Ectodermal cell (in vitro differentiated cells): ENCODE data around the gene VWF. TPM values are rescaled to one million over a fixed set of nuclear protein-coding genes. Genes with fewer than 3 reads are reported as not detected.

Source experiments
- H3K27ac ChIP-seq: 2 replicates; pipeline ENCODE4 v1.7.0; 2013; ENCODE audit warnings: mild to moderate bottlenecking, low read depth, low read length; ENCODE audit not compliant: insufficient read depth, poor library complexity, severe bottlenecking
- H3K27me3 ChIP-seq: 2 replicates; pipeline ENCODE4 v1.7.0; 2013; ENCODE audit warnings: mild to moderate bottlenecking, low read length; ENCODE audit not compliant: insufficient read depth, control insufficient read depth, poor library complexity, severe bottlenecking
- H3K36me3 ChIP-seq: one replicate; pipeline ENCODE4 v1.7.0; 2013; ENCODE audit warnings: low read length; ENCODE audit not compliant: control insufficient read depth, insufficient read depth
- H3K4me1 ChIP-seq: one replicate; pipeline ENCODE4 v1.7.0; 2013; ENCODE audit warnings: low read length; ENCODE audit not compliant: control insufficient read depth, insufficient read depth
- H3K4me3 ChIP-seq: 2 replicates; pipeline ENCODE4 v1.7.0; 2013; ENCODE audit warnings: low read depth, low read length, control low read depth; ENCODE audit not compliant: insufficient read depth
- H3K9me3 ChIP-seq: 2 replicates; pipeline ENCODE4 v1.7.0; 2013; ENCODE audit warnings: mild to moderate bottlenecking, low read length, moderate library complexity; ENCODE audit not compliant: control insufficient read depth
- WGBS, 2 experiments: methylation state at CpG; one replicate each; pipeline ENCODE4 v1.1.7; 2013; ENCODE audit warnings: missing lambda C conversion rate in 2 of 2; 5-methylcytosine and 5-hydroxymethylcytosine counted together
- polyA plus RNA-seq, 4 experiments: library from polyadenylated mRNA; stranded (reverse); fragments of 50-300 nt; gene quantifications; one replicate each; pipeline ENCODE4 v1.2.3, GENCODE V29; 2013

Gene VWF
- 7.9 TPM for polyA plus RNA-seq (2013, experiment 1 of 4)
- 8.8 TPM for polyA plus RNA-seq (2013, experiment 2 of 4)
- polyA plus RNA-seq (2013, experiment 3 of 4) = 5.8 TPM
- polyA plus RNA-seq (2013, experiment 4 of 4) = 6.1 TPM

DNA sequence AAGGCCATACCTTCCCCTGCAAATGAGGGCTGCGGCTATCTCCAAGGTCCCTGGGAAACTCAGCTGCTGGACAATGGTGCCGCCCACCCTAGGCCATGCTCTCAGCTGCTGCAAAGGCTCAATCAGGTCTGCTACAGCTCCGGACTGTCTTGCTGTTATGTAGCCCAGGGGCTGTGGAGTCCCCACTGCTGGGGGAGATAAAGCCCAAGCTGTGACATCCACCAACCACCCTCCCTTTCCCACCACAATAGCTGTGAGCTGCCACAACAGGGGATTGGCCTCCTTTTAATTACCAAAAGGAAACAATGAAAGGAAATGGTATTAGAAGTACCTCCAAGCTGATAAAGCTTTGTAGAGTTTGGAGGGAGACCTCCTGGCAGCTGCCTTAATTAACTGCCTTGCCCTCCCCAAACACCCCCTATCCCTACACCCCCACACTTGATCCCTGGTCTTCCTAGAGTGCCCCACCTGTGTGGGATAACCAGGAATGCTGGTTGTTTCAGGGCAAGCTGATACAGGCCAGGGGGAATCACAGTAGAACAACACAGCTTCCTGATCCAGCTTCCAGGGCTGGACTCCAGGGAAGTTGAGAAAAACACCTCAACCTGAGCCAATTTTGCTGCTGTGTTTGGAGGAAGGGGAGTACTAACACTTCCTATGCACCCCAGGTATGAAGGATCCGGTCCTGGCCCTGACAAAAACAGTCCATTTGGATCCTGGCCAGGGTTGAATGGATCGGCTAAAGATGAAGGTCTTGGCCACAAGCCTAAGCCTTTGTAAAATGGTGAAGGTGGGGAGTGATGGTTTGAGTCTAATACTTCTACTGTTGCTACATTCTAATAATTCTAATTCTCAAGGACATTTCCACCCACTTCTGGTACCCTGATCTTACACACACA, at the start of gene VWF:
TSS of gene VWF (minus strand) at position 260 of the 899 bp plus-strand sequence. CDS start 1,474 bp downstream, outside the sequence.
- H3K4me3 ChIP-seq = no peak within 1 kb of the TSS
- no peaks in the 10 kb centered on the region for H3K9me3 ChIP-seq
- WGBS, 2 experiments = 61 to 67% methylated on average over 5 of the region's 5 CpGs
- H3K4me1 ChIP-seq = peaks cover 7% of the 10 kb centered on the region
- no peaks in the 10 kb centered on the region for H3K36me3 ChIP-seq
- H3K27me3 ChIP-seq = no peaks in the 10 kb centered on the region
- H3K27ac ChIP-seq = peak within 1 kb of the TSS; percentile 30

DNA sequence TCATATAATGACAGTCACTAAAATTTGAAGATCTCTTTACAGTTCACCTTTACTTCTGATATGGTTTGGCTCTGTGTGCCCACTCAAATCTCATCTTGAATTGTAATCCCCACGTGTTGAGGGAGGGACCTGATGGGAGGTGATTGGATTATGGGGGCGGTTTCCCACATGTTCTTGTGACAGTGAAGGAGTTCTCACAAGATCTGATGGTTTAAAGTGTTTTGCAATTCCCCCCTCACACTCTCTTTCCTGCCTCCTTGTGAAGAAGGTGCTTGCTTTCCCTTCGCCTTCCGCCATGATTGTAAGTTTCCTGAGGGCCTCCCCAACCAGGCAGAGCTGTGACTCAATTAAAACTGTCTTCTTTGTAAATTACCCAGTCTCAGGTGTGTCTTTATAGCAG, 48.4 kb upstream of the VWF start:
- H3K9me3 ChIP-seq = no peaks in the 10 kb centered on the region
- WGBS, 2 experiments = 92 to 94% methylated on average over 4 of the region's 4 CpGs
- no peaks in the 10 kb centered on the region for H3K4me1 ChIP-seq
- H3K27ac ChIP-seq = no peak overlapping the region
- H3K36me3 ChIP-seq = no peaks in the 10 kb centered on the region
- H3K27me3 ChIP-seq = no peaks in the 10 kb centered on the region
- H3K4me3 ChIP-seq = no peak overlapping the region

DNA sequence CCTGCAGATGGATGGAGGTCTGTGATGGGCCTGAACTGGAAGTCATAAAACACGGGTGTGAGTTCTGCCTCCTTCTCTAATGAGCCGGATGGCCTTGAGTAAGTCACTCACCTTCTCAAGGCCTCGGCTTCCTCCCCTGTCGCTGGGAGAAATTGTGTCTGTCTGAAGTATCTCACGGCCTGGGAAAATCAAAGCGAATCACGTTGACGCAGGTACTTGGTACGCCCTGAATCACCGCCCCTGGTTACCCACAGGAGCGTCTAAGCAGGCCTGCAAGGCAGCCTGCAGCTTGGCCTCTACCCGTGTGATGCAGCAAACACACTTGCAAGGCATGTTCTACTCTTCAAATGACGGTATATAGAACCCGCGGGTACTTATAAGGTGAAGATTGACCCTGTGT, 47.6 kb upstream of the VWF start:
- Histone ChIP-seq H3K9me3 (no peaks in the 10 kb centered on the region), H3K27ac (no peak overlapping the region), H3K4me3 (no peak overlapping the region), H3K27me3 (no peaks in the 10 kb centered on the region), H3K36me3 (no peaks in the 10 kb centered on the region), H3K4me1 (no peaks in the 10 kb centered on the region)
- 94% methylated on average over 15 of the region's 15 CpGs for WGBS, 2 experiments

DNA sequence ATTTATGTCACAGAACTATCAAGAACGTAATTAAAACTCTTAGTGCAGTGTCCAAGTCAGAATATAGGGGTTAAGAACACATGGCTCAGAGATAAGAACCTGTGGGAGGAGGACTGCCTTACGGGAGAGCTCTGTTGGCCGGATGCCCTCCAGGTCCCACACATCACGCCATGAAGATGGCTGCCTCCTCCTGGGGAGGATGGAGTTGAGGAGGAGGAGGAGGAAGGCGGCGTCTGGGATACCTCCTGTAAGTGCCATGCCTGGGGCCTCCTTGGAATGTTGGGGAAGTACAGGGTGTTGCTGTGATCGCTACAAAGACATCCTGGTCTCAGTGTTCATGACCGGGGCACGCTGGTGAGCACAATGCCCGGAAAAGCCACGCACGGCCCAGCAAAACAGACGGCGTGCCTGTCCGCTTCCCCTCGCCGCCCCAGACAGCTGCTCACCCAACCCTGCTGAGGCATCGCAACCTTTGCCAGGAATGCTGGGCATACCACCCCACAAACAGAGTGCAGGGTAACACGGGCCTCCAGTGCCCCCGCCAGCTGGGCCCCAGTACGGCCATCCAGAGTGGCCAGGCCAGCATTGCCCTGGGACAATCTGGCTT, 47.0 kb upstream of the VWF start:
- no peaks in the 10 kb centered on the region for H3K27me3 ChIP-seq
- WGBS, 2 experiments = 94 to 96% methylated on average over 21 of the region's 21 CpGs
- H3K27ac ChIP-seq = no peak overlapping the region
- no peaks in the 10 kb centered on the region for H3K9me3 ChIP-seq
- H3K4me1 ChIP-seq = no peaks in the 10 kb centered on the region
- no peaks in the 10 kb centered on the region for H3K36me3 ChIP-seq
- H3K4me3 ChIP-seq = no peak overlapping the region

DNA sequence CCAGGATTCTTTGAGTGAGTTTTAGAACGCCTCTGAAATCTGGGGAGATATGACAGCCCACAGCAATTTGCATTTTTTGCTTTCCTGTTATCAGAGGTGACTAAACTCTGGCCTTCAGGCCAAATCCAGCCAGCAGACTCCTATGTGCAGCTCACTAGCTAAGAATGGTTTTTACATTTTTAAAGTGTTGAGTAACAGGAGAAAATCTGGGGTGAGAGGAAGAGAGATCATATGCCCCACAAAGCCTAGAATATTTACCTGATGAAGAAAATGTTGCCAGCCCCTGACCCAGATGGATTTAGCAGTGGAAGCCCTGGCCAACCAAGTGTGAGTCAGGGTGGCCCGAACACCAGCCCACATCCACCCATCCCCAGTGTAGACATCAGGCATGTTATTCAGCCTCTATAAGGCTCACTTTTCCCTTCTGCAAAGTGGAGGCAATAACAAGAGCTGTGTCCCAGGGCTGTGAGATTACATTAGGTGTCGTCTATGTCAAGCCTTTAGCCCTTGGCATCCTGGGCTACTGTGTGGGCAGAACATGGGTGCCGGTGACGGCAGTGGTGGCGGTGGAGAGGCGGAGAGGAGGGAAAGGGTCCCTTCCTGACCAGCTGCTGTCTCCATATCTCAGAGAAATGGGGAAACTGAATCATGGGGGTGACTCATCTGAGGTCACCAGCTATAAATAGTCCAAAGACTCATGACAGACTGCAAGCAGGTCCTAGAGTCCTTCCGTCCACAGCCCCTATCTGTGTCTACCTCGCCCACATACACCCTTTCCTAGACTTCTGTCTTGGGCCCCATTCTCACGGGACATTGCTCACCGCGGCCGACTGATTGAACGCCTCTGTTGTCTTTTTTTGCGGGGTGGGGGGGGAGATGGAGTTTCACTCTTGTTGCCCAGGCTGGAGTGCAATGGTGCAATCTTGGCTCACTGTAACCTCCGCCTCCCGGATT, 43.1 kb upstream of the VWF start:
- no peak overlapping the region for H3K27ac ChIP-seq
- no peak overlapping the region for H3K4me3 ChIP-seq
- H3K36me3 ChIP-seq = no peaks in the 10 kb centered on the region
- WGBS, 2 experiments = 94 to 95% methylated on average over 17 of the region's 17 CpGs
- no peaks in the 10 kb centered on the region for H3K27me3 ChIP-seq
- H3K9me3 ChIP-seq = no peaks in the 10 kb centered on the region
- H3K4me1 ChIP-seq = no peaks in the 10 kb centered on the region

DNA sequence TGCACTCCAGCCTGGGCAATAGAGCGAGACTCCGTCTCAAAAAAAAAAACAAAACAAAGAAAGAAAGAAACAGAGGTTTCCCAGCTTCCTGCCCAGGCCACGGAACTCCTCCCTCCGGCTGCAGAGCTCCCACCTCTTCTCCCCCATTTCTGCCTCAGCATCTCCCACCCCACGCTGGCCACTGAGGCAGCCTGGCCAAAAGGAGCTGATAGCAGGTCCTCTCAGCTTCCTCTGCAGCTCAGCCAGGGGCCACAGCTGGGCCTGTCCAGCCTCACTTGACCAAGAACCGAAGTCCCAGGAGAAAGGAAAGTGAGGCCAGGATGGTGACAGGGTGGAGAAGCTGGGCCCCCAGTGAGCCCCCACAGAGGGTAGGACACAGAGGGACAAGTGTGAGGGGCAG, 42.3 kb upstream of the VWF start:
- Histone ChIP-seq H3K36me3 (no peaks in the 10 kb centered on the region), H3K27ac (no peak overlapping the region), H3K27me3 (no peaks in the 10 kb centered on the region), H3K4me1 (no peaks in the 10 kb centered on the region), H3K9me3 (no peaks in the 10 kb centered on the region), H3K4me3 (no peak overlapping the region)
- 92 to 93% methylated on average over 6 of the region's 6 CpGs for WGBS, 2 experiments

DNA sequence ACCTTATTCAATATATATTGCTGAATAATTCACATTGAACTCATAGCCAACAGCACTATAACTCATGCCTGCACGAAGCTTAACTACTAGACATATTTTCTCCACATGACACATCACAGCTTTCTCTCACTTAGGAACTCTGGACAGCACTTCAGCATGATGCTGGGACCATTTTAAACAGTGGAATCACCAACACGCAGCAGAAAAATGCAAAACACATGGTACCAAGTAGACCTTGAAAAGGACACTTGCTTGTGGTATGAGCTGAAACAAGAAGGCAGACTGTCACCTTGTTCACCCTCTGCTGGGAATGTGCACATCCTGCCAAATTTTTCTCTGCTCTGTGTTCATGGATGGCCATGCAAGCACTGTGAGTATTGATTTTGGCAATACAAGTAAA, 40.9 kb upstream of the VWF start:
- Histone ChIP-seq H3K27ac (no peak overlapping the region), H3K27me3 (no peaks in the 10 kb centered on the region)
- WGBS, 2 experiments = 92 to 95% methylated on average over 2 of the region's 2 CpGs

DNA sequence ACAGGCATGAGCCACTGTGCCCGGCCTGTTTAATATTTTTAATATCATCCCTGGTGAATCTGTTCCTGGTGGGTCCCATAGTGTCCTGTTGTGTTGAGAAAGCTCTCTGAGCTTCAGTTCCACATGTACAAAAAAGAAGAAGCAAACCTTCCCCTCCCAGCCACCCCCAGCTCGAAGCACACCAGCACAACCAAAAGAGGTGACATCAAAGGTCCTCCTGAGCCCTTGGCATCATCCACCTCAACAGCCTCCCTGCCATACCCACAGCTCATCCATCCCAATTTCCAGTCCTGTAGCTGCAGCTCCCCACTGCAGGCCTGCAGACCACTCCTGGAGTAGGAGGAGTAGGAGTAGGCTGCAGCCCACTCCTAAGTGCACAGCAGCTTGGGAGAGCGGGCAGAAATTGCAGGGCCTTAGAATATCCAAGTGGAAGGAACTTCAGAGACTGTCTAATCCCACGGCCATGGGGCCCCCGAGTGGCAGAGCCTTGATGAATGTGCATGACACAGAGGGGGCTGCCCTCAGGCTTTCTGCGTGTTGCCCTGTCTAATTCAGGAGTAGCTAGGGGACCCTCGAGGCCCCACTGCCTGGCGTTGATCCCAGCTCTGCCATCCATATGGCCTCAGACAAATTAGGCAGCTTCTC, 39.1 kb upstream of the VWF start:
- H3K4me1 ChIP-seq = no peaks in the 10 kb centered on the region
- 91 to 94% methylated on average over 8 of the region's 8 CpGs for WGBS, 2 experiments
- no peak overlapping the region for H3K4me3 ChIP-seq
- H3K27ac ChIP-seq = no peak overlapping the region
- H3K9me3 ChIP-seq = no peaks in the 10 kb centered on the region
- H3K27me3 ChIP-seq = no peaks in the 10 kb centered on the region
- no peaks in the 10 kb centered on the region for H3K36me3 ChIP-seq

More for the DNA sequence above, 40.9 kb upstream of the VWF start:
- H3K4me1 ChIP-seq = no peaks in the 10 kb centered on the region
- H3K4me3 ChIP-seq = no peak overlapping the region
- H3K36me3 ChIP-seq = no peaks in the 10 kb centered on the region
- H3K9me3 ChIP-seq = no peaks in the 10 kb centered on the region

DNA sequence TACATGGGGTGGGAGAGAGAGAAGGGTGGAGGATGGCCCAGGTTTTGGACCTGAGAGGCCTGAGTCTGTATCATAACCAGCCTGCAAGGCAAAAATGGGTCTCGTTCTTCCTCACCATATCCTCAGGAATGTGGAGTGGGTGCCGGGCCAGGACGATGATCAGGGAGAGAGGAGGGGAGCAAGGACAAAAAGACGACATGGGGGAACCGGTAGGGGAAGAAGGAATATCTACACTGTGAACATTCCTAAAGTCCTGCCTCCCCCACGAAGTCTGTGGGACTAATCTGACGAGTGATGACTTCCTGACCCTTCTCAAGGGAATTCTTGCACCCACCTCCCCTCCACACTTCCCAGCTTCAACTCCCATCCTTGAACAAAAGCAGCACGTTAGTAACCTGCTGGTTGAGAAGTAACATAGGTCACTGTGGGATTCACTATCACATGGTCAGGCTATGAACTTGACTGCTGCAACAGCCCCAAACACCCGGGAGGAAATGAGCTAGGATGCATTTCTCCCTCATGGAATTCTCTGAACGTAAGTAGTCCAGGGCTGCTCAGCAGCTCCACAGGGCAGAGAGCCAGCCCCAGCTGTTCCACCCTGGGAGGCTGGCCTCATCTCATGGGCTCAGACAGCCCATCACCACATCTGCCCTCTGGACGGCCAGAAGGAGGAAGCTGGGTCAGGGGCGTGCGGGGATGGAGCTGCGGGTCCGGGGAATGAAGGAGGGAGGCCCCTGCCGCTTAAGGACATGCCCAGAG, 36.8 kb upstream of the VWF start:
- H3K27ac ChIP-seq = no peak overlapping the region
- no peaks in the 10 kb centered on the region for H3K4me1 ChIP-seq
- WGBS, 2 experiments = 77 to 82% methylated on average over 16 of the region's 16 CpGs
- no peaks in the 10 kb centered on the region for H3K9me3 ChIP-seq
- H3K4me3 ChIP-seq = no peak overlapping the region
- no peaks in the 10 kb centered on the region for H3K27me3 ChIP-seq
- H3K36me3 ChIP-seq = no peaks in the 10 kb centered on the region
